HG02610 (cell line): ENCODE results near the gene PPIL1.
"Not testable (repeated sequence)": the region's sequence is repeated elsewhere in the genome, so short reads cannot be mapped to it uniquely, and the experiment has no call there.

Source experiments
- ATAC-seq: cut with Tn5 transposase; IDR thresholded peaks from one replicate; pipeline ENCODE4 v1.9.1; 2021; ENCODE audit warnings: mild to moderate bottlenecking, moderate library complexity; ENCODE audit not compliant: unreplicated experiment

The PPIL1 gene

DNA sequence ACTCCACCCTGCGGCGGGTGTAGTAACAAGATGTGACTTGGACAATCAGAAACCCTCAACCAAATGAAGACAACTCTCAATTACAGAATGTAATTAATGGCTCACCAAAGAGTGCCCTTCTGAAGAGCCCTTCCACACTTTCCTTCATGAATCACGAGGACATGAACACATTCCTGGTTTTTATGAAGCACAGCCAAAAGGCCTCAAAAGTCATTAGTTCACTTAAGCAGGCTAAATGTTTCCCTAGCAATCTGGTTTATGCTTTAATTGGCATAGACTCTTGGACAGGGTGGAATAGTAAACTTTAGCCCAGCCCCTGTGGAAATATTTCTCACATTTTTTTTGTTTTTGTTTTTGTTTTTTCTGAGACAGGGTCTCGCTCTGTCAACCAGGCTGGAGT lies 55.8 kb downstream of the PPIL1 start:
- ATAC-seq: no peak

DNA sequence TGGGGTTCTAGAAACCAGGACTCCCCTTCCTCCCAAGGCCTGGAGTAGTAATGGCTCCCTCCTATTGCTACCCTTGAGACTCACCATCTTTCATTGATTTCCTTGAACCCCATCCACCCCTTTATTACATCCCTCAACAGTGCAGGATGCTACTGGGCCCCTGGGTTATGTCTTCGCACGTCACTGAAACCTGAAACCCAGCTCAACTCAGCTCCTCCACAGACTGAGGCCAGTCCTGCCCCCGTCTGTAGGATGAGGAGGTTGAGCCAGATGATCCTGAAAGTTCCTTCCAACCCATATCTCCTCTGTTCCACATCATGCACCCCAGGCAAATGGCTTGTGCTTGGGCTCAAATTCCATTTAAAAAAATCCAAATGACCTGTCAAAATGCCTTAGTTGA lies 56.8 kb downstream of the PPIL1 start:
- no peak for ATAC-seq

DNA sequence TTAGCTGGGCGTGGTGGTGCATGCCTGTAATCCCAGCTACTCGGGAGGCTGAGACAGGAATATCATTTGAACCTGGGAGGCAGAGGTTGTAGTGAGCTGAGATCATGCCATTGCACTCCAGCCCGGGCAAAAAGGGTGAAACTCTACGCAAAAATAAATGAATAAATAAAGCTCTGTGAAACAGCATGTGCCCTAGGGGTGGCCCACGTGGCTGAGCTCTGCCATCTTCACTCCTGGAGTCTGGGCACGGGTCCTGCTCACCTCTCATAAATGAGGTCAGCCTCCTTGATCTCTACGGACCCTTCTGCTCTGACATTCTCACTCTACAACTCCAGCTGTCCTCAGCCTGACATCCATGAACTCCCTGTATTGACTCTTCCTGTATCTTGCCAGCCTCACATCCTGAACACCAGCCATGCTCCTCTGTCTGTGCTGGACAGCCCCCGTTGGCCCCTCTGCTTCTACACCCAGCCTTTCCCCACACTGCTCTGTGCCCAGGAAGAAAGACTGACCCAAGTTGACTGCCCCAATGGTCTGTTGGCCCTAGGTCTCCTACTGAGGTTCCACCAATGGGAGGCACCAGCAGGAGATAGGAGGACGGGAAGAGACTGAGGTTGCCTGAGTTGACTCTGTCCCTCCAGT lies 57.3 kb downstream of the PPIL1 start:
- ATAC-seq: no peak

- no peak for ATAC-seq
Observed at GRCh38 chr6:36815962-36816735, 58.5 kb downstream of the PPIL1 start.

GRCh38 chr6:36814249-36814648 lies 60.4 kb downstream of the PPIL1 start:
- ATAC-seq: no peak

GRCh38 chr6:36813526-36813925 lies 61.1 kb downstream of the PPIL1 start:
- ATAC-seq: no peak

DNA sequence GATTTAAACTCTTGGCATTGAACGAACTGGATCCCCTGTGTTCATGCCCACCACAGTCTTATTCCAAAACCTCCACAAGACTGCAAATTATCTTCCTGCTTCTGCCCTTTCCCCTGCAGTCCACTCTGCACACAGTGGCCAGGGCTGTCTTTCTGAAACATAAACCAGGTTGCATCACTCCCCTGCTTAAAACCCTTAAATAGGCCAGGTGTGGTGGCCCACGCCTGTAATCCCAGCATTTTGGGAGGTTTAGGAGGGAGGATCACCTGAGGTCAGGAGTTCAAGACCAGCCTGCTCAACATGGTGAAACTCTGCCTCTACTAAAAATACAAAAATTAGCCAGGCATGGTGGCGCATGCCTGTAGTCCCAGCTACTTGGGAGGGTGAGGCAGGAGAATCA lies 61.6 kb downstream of the PPIL1 start:
- ATAC-seq: not testable (repeated sequence)

DNA sequence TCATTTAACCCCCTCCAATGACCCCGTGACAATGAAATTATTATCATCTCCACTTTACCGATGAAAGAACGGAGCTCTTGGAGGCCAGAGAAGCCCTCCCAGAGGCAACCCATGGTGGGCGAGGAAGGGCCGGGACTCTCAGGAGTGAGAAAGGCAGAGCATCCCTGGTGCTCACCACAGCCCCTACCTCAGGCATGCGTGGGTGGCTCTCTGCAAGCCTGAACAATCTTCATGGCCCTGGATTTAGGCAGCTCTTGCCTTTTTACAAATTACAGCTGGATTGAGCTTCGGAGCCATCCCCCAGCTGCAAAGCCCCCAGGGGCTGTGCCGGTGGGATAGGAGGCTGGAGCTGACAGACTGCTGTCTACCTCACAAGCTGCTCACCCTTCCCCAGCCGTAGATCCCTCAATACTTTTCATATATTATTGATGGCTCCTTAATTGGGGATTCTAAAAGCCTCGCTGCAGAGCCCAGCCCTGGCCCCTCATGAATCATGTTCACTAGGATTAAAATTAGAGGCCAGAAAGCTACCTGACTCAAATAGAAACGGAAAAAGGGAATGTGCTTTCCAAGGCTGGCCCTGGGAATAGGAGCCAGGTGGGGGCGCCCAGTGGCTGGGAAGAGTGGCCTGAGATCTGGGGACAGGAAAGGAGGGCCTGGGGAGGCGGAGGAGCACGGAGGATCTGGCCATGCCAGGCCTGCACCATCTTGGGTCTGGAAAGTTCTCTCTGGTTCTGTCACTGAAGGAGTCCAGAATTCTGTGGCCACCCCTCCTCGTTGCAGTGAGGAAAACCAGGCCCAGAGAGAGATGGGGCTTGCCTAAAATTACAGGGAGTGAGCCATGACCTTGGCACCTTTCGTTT lies 64.4 kb downstream of the PPIL1 start:
- no peak for ATAC-seq

GRCh38 chr6:36809156-36809555 lies 65.4 kb downstream of the PPIL1 start:
- ATAC-seq: no peak

- no peak for ATAC-seq
Observed at GRCh38 chr6:36808634-36809033, 66.0 kb downstream of the PPIL1 start.

GRCh38 chr6:36807750-36808149 lies 66.9 kb downstream of the PPIL1 start:
- ATAC-seq: no peak

GRCh38 chr6:36807143-36807542 lies 67.5 kb downstream of the PPIL1 start:
- ATAC-seq: no peak

DNA sequence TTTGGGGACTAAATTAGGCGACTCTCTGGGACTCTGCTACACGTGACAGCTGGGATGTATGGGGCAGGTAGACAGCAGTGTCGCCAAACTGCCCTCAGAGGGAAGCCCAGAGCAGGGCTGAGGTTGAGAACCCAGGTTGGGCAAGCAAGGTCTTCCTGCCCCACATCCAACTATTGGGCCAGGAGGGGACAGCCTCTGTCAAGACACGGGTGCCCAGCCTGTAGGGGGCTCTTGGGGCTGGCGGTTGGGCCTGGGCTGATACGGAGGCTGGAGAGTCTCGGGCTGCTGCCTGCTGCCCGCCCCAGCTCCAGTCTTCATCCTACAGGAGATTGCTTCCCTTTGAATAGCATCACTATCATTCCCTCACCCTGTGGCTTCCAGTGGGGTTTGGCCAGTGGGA lies 68.7 kb downstream of the PPIL1 start:
- ATAC-seq: no peak

DNA sequence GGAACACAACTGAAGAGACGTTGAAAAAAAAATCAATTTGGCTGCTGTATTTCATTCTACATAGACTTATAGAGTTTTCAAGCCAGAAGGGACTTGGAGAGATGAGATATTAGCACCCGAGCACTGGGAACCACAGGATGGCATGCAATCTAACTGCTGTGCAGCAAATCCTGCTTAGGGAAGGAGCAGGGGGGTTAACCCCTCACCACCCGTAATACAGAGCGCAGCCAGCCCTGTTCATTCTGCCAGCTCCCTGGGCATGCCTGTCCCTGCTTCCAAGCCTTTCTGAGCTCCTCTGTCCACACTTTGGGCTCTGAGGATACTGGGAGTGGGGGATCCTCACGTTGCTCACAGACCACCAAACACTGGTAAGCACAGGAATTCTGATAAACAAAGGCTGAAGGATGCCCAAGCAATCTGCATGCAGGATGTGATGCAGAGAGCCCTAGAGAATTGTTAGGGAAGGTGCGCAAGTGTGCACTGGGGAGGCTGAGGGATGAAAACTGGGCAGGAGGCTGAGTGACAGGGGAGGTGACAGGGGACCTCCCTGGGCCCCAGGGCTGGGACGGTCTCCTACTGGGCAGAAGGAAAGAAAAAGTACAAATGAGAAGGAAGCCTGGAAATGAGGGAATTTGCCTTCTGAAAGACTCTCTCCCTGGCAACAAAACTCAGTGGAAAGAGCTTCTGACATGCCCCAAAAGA lies 69.4 kb downstream of the PPIL1 start:
- no peak for ATAC-seq
